GM23248 (cell line): ENCODE measurements around the gene HNF1B. TPM values are rescaled to one million over a fixed set of nuclear protein-coding genes. Genes with fewer than 3 reads are reported as not detected.
A peak's percentile ranks its signal among the peaks of the same experiment; 100 is the strongest.

ENCODE experiments used
- DNase-seq: peaks from one replicate; pipeline ENCODE4 v3.0.0-alpha.2; 2015
- H2AFZ ChIP-seq: fragments of 200-600 bp; sonication (generic); 2 replicates; pipeline ENCODE4 v1.6.1; 2016; ENCODE audit warnings: antibody characterized with exemption
- H3F3A ChIP-seq: fragments of 200-600 bp; sonication (generic); 2 replicates; pipeline ENCODE4 v1.6.1; 2016; ENCODE audit warnings: mild to moderate bottlenecking, antibody characterized with exemption, mixed run types; ENCODE audit not compliant: insufficient read depth
- H3K27ac ChIP-seq: fragments of 200-600 bp; sonication (generic); 2 replicates; pipeline ENCODE4 v1.5.1; 2016; ENCODE audit warnings: mild to moderate bottlenecking
- H3K27me3 ChIP-seq: fragments of 200-600 bp; sonication (generic); replicated peaks from 2 replicates; pipeline ENCODE4 v1.6.1; 2016; ENCODE audit warnings: mild to moderate bottlenecking; ENCODE audit not compliant: insufficient read depth
- H3K36me3 ChIP-seq: fragments of 200-600 bp; sonication (generic); 2 replicates; pipeline ENCODE4 v1.6.1; 2016; ENCODE audit warnings: low read depth, mild to moderate bottlenecking
- H3K4me1 ChIP-seq: fragments of 200-600 bp; sonication (generic); 2 replicates; pipeline ENCODE4 v1.6.1; 2016; ENCODE audit warnings: mild to moderate bottlenecking; ENCODE audit not compliant: insufficient read depth
- H3K4me2 ChIP-seq: fragments of 200-600 bp; sonication (generic); one replicate; pipeline ENCODE4 v1.6.1; 2016; ENCODE audit warnings: mild to moderate bottlenecking; ENCODE audit not compliant: unreplicated experiment
- H3K4me3 ChIP-seq: fragments of 200-600 bp; sonication (generic); 2 replicates; pipeline ENCODE4 v1.5.1; 2016; ENCODE audit warnings: mild to moderate bottlenecking
- H3K79me2 ChIP-seq: fragments of 200-600 bp; sonication (generic); 2 replicates; pipeline ENCODE4 v1.6.1; 2016; ENCODE audit warnings: mild to moderate bottlenecking; ENCODE audit not compliant: insufficient read depth
- H3K9ac ChIP-seq: fragments of 200-600 bp; sonication (generic); 2 replicates; pipeline ENCODE4 v1.6.1; 2016; ENCODE audit warnings: mild to moderate bottlenecking
- H3K9me2 ChIP-seq: fragments of 200-600 bp; sonication (generic); 2 replicates; pipeline ENCODE4 v1.6.1; 2016; ENCODE audit warnings: mixed run types, mild to moderate bottlenecking, moderate library complexity; ENCODE audit not compliant: insufficient read depth
- H3K9me3 ChIP-seq: fragments of 200-600 bp; sonication (generic); one replicate; pipeline ENCODE4 v1.6.1; 2017; ENCODE audit warnings: low read depth
- H4K20me1 ChIP-seq: fragments of 200-600 bp; sonication (generic); 2 replicates; pipeline ENCODE4 v1.6.0; 2016; ENCODE audit not compliant: insufficient read depth
- EZH2 ChIP-seq: fragments of 200-600 bp; sonication (generic); IDR thresholded peaks from 2 replicates; pipeline ENCODE4 v1.6.1; 2018; ENCODE audit warnings: antibody characterized with exemption, mild to moderate bottlenecking; ENCODE audit not compliant: insufficient read depth, poor library complexity, severe bottlenecking
- EZH2phosphoT487 ChIP-seq: fragments of 200-600 bp; sonication (generic); IDR thresholded peaks from 2 replicates; pipeline ENCODE4 v1.6.1; 2018; ENCODE audit warnings: antibody characterized with exemption, moderate library complexity, mild to moderate bottlenecking, low read depth; ENCODE audit not compliant: insufficient read depth
- WGBS, 2 experiments: methylation state at CpG; one replicate each; pipeline ENCODE4 v1.1.6; 2015 to 2017; ENCODE audit warnings: low lambda C conversion rate in 2 of 2, low coverage in 1 of 2; ENCODE audit errors: missing lambda C conversion rate in 2 of 2; 5-methylcytosine and 5-hydroxymethylcytosine counted together
- in situ Hi-C: fragments of 300-500 bp; cut with MboI; formaldehyde crosslinking; loops from 2 replicates; pipeline ENCODE4 v1.15.0; 2020
- polyA plus RNA-seq: library from polyadenylated mRNA; unstranded; fragments of >200 nt; fragmentation: Nextera tagmentation; extraction: Ambion mirVana; gene quantifications from 2 replicates; pipeline ENCODE4 v1.2.1, GENCODE V29; 2016
- total RNA-seq: library from RNA; depleted of rRNA; stranded (reverse); fragments of >200 nt; shearing (Covaris generic); gene quantifications from 2 replicates; pipeline ENCODE4 v1.2.3, GENCODE V29; 2014

The HNF1B gene
- total and polyA plus RNA-seq, 2 experiments from 2014 or later: not detected

DNA sequence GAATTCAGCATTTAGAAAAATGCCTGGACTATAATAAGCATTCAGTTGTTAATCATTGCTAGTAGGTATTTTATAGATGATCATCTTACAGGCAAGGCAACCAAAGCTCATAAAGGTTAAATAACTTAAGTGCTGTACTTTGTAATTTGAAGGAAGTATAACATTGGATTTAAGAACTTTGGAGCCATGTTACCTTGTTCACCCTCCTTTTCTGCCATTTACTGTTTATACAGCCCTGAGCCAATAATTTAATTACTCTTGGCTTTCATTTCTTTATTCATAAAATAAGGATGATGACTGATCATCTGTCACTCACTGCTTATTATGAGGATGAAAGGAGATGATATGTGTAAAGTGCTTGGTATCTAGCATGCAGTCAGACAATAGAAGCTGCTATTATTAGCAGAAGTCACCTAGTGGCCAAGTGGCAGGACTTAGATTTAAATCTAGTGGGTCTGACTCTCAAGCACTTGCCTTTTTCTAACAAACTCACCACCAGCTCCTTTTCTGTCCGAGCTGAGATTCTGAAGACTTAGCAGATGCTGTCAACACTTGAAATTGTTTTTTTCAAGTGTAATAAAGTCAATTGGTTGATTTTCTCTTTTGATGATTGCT lies 83.4 kb downstream of the HNF1B start:
- 13 to 25% methylated on average over 1 of the region's 1 CpG for whole genome bisulfite sequencing, 2 experiments
- no peak overlapping the region for H3K4me3 ChIP-seq
- H3K36me3 ChIP-seq: no peaks in the 10 kb centered on the region
- H3K9me3 ChIP-seq: no peaks in the 10 kb centered on the region
- H3F3A ChIP-seq: no peaks in the 10 kb centered on the region
- H3K4me1 ChIP-seq: no peaks in the 10 kb centered on the region
- no peak overlapping the region for H3K4me2 ChIP-seq
- no peak for TF ChIP-seq EZH2phosphoT487
- TF ChIP-seq EZH2: no peak
- no peaks in the 10 kb centered on the region for H3K79me2 ChIP-seq
- no peaks in the 10 kb centered on the region for H4K20me1 ChIP-seq
- no peak overlapping the region for H3K9ac ChIP-seq
- DNase-seq: peak; percentile 11
- no peaks in the 10 kb centered on the region for H3K27me3 ChIP-seq
- in situ Hi-C loops: no loop called here
- H3K9me2 ChIP-seq: no peaks in the 10 kb centered on the region
- no peak overlapping the region for H2AFZ ChIP-seq
- no peak overlapping the region for H3K27ac ChIP-seq

DNA sequence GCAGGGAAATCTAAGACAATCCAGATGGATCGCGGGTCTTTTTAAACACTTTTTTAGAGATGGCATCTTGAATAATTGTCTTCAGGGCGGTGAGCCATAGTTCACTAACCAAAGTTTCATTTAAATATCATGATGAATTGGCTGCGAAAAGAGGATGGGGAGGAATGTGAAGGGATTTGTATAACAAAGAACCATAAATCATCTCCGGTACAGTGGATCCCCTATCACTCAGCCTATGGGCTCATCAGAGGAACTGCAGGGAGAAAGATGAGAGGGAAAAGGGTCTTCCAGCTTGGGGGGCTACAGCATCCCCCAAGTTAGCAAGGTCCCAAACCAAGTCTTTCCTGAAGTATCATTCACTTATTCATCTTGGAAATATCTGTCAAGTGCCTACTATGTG lies 84.9 kb downstream of the HNF1B start:
- H2AFZ ChIP-seq: no peak overlapping the region

DNA sequence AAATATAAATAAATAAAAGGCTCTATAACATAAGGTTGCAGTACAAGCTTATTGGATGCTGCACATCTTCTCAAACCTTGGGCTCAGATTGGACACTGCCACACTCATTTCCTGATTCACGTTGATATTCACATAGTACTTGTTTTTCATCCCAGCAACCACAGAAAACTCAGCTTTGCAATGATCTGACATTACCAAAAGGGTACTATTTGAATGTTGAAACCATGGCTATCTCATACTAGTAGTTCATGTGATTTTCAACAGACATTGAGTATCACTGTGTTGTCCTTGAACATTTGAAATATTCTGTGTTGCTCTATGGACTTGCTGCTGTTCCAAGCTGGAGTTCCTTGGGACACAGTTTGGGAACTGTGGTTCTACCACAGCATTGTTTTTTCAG lies 87.7 kb downstream of the HNF1B start:
- Histone ChIP-seq H3F3A (no peaks in the 10 kb centered on the region), H3K9me2 (no peaks in the 10 kb centered on the region), H3K4me3 (no peak overlapping the region), H3K4me2 (no peak overlapping the region), H3K4me1 (no peaks in the 10 kb centered on the region), H3K9me3 (no peaks in the 10 kb centered on the region), H3K27me3 (no peaks in the 10 kb centered on the region), H4K20me1 (no peaks in the 10 kb centered on the region), H3K27ac (no peak overlapping the region), H3K9ac (no peak overlapping the region), H2AFZ (no peak overlapping the region), H3K79me2 (no peaks in the 10 kb centered on the region), H3K36me3 (no peaks in the 10 kb centered on the region)
- in situ Hi-C loops: loop anchor here (10.0 kb wide), 1 partner anchor 108 kb away; no protein-coding TSS in a partner anchor
- no peak for DNase-seq
- TF ChIP-seq EZH2phosphoT487: no peak
- no peak for TF ChIP-seq EZH2
- 35 to 42% methylated on average over 1 of the region's 1 CpG for WGBS, 2 experiments

More for the DNA sequence above, 84.9 kb downstream of the HNF1B start:
- H3K9me3 ChIP-seq: no peaks in the 10 kb centered on the region
- no peak overlapping the region for H3K27ac ChIP-seq
- TF ChIP-seq EZH2: no peak
- TF ChIP-seq EZH2phosphoT487: no peak
- 75 to 77% methylated on average over 5 of the region's 5 CpGs for WGBS, 2 experiments
- H3K79me2 ChIP-seq: no peaks in the 10 kb centered on the region
- no peaks in the 10 kb centered on the region for H3K36me3 ChIP-seq
- no peaks in the 10 kb centered on the region for H3F3A ChIP-seq
- no peak overlapping the region for H3K4me2 ChIP-seq
- H3K4me1 ChIP-seq: no peaks in the 10 kb centered on the region
- in situ Hi-C loops: loop anchor here (10.0 kb wide), 1 partner anchor 105 kb away; no protein-coding TSS in a partner anchor
- no peak for DNase-seq
- H4K20me1 ChIP-seq: no peaks in the 10 kb centered on the region
- H3K27me3 ChIP-seq: no peaks in the 10 kb centered on the region
- H3K4me3 ChIP-seq: no peak overlapping the region
- H3K9ac ChIP-seq: no peak overlapping the region
- no peaks in the 10 kb centered on the region for H3K9me2 ChIP-seq

DNA sequence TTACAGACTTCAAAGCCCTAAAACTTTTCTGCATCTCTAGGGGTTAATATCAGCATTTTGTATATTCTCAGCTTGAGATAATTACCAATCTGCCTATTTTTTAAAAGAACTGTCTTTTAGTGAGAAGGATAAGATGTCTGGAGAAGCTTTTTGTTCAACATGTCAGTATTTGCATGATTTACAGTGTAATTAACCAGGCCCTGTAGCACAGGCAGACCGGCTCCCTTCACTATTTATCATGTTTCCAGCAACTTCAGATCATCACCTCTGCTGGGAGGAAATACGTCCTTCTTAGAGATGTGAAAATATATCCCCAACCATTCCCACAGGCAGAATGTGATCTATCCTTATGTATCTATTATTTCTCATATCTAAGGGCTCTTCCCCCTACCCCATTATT lies 93.0 kb downstream of the HNF1B start:
- 51 to 60% methylated on average over 2 of the region's 2 CpGs for WGBS, 2 experiments
- in situ Hi-C loops: loop anchor here (10.0 kb wide), 1 partner anchor 113 kb away; no protein-coding TSS in a partner anchor

More for the DNA sequence above, 93.0 kb downstream of the HNF1B start:
- H3K9me2 ChIP-seq: no peaks in the 10 kb centered on the region
- peaks cover 14% of the 10 kb centered on the region for H3F3A ChIP-seq
- no peaks in the 10 kb centered on the region for H3K36me3 ChIP-seq
- no peak for TF ChIP-seq EZH2phosphoT487
- TF ChIP-seq EZH2: no peak
- H3K9ac ChIP-seq: no peak overlapping the region
- H3K9me3 ChIP-seq: no peaks in the 10 kb centered on the region
- DNase-seq: no peak
- no peaks in the 10 kb centered on the region for H3K79me2 ChIP-seq
- H2AFZ ChIP-seq: no peak overlapping the region
- no peaks in the 10 kb centered on the region for H4K20me1 ChIP-seq
- H3K4me3 ChIP-seq: no peak overlapping the region
- no peak overlapping the region for H3K27ac ChIP-seq
- peaks cover 17% of the 10 kb centered on the region for H3K4me1 ChIP-seq
- H3K27me3 ChIP-seq: no peaks in the 10 kb centered on the region
- no peak overlapping the region for H3K4me2 ChIP-seq
